ENCODE measurements around the gene MTMR6.

The MTMR6 gene

GRCh38 chr13:25276748-25277147, 10.5 kb downstream of the MTMR6 start:
- no peak for DNase-seq

- DNase-seq, result no peak
These were observed 18.7 kb downstream of the MTMR6 start for GRCh38 chr13:25268561-25268960.

- no peak for DNase-seq
These were observed 19.6 kb downstream of the MTMR6 start for GRCh38 chr13:25267715-25268114.

- DNase-seq, result no peak
These were observed 20.6 kb downstream of the MTMR6 start for GRCh38 chr13:25266706-25267105.

- no peak for DNase-seq
These were observed 25.0 kb downstream of the MTMR6 start for GRCh38 chr13:25262261-25262660.

- DNase-seq, result no peak
These were observed 33.6 kb downstream of the MTMR6 start for GRCh38 chr13:25253702-25254101.

DNA sequence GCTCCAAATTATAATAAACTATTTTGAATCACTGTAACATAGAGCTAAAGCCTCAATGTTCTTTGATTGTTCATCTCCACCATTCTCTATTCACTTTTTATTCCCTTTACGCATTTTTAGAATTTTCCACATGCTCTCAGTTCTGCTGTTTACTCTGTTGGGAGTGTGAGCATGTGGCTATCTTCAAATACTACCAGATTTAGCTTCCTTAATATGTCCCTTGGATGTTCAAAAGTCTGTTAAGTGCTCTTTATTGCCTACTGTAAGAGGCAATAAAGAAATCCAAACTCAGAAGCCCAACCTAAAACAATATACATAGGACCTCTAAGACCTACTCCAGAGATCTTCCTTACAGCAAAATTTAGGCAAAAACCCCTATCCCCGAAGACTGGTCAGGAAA, 34.5 kb downstream of the MTMR6 start:
- DNase-seq, result no peak

DNA sequence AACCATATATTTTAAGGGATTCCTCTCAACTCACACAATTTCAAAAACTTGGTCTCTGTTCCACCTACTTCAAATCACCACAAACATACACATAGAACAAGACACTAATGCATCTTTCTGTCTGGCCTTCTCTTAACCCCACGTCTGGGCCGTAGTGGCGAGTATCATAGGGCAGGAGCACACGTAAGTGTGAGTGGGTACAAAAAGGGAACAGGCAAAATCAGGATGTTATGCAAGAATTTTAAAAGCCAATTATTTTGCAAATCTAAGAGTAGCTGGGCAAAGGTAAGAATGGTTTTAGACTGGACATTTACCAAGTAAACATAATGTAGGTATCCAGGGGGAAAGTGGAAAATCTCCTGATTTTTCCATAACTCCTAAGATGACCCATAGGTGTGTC, 35.1 kb downstream of the MTMR6 start:
- no peak for DNase-seq

GRCh38 chr13:25249001-25249543, 38.2 kb downstream of the MTMR6 start:
- no peak for DNase-seq

DNA sequence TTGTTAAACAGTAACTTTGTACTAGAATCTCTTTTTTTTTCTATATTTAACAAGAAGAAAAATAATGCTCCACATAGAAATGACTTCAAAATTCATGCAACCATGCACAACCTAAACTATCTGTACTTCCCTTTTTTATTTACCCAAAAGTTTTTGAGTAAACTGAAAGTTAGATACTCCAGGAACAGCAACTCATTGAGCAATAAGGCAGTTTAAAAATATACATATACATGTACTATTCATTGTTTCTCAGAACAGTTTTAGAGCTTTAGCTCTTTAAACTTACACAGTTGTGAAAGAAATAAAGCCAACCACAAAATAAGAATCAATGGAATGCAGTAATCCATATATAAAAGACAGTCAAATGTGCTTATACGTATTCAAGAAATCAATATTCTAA, 39.2 kb downstream of the MTMR6 start:
- DNase-seq, result no peak

- no peak for DNase-seq
These were observed 39.9 kb downstream of the MTMR6 start for GRCh38 chr13:25247360-25247759.

- DNase-seq, result no peak
These were observed 43.2 kb downstream of the MTMR6 start for GRCh38 chr13:25244123-25244522.

- DNase-seq, result no peak
These were observed 44.3 kb downstream of the MTMR6 start for GRCh38 chr13:25242956-25243355.

GRCh38 chr13:25241007-25241406, 46.3 kb downstream of the MTMR6 start:
- no peak for DNase-seq

DNA sequence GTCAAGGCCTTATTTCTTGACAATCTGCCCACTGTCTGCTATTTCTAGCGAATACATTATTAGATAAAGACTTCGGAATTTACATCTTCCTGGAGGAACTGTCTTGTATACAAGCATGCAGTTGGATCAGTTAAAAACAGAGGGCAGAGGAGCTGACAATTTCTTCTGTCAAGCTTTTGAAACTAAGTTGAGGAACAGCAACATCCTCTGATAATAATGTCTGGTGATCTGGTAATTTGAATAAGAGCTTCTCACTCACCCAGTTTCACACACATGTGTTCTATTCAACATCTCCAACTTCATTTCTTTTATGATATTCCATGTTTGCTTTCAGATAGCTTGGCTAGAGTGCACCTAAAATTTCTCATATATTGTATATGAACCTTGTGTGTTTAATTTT, 50.2 kb downstream of the MTMR6 start:
- DNase-seq, result no peak

DNA sequence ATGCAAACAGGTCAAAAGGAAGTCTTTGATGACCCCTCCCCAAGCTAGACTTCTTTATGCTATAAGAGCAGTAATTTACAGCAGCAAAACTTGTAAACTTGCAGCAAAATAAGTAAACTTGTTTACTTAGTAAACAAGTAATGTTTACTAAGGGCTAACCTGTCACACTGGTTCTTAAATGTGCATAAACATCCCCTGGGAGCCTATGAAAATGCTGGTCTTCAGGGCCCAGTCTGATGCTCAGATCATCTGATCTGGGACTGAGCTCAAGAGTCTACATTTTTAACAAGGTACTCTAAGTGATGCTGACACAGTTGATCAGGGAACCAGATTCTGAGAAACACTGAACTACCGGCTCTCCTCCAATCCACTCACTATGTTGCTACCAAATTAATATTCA, 53.4 kb downstream of the MTMR6 start:
- DNase-seq, result no peak

GRCh38 chr13:25232937-25233515, 54.3 kb downstream of the MTMR6 start:
- DNase-seq, result no peak

- no peak for DNase-seq
These were observed 55.8 kb downstream of the MTMR6 start for GRCh38 chr13:25231517-25231916.

GRCh38 chr13:25227690-25228089, 59.6 kb downstream of the MTMR6 start:
- DNase-seq, result no peak

GRCh38 chr13:25225970-25226369, 61.3 kb downstream of the MTMR6 start:
- DNase-seq, result no peak

DNA sequence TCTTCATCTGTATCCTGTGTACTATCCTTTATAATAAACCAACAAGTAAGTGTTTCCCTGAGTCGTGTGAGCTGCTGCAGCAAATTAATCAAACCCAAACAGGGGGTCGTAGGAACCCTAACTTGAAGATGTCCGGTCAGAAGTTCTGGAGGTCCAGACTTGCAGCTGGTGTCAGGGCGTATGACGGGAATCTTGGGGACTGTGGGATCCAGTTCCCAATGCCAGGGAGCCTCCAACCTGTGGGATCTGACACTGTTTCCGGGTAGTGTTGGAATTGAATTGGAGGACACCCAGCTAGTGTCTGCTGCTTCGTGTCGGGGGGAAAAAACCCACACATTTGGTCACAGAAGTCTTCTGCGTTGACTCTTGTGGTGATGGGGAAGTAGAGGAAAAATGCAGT, 63.1 kb downstream of the MTMR6 start:
- DNase-seq, result no peak

DNA sequence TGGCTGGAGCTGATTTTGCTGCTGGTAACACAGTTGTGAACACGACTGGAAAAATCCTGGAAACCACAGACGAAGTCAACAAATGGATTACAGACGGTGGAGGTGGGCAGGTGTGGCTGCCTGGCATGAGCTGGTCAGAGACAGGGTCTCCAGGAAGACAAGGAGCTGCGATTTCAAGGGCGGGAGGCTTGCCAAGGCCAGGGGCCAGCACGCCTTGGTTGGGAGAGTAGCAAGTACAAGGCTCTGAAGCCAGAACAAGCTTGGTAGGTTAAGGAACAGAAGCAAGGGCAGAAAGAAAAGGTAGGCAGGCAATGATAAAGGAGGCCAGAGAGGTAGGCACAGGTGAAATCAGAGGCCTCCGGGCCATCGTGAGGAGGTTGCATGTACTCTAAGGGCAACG, 64.5 kb downstream of the MTMR6 start:
- DNase-seq, result no peak

DNA sequence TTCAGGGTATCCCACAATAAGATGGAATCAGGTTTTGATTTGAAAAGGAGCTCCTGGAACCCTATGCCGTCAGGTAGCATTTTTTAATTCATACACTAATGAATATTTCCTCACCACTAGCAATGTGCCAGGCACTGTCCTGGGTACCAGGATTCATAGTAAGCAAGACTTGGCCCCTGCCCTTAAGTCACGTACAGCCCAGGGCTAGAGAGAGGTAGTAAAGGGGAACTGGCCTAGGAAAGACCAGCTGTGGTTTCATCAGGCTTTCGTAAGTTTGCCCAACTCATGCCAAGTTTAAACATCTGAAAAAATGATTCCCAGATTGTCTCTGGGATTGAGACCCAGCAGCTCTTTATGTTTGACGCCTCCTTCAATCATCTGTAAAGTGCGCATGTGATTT, 69.3 kb downstream of the MTMR6 start:
- DNase-seq, result no peak

GRCh38 chr13:25217023-25217885, 70.0 kb downstream of the MTMR6 start:
- DNase-seq, result no peak

- no peak for DNase-seq
These were observed 72.1 kb downstream of the MTMR6 start for GRCh38 chr13:25215253-25215575.

Measured in KG1 (cell line).